Brain pericyte (primary cell): ENCODE measurements around the gene RPL29.

Experiments used
- DNase-seq: peaks from one replicate; pipeline ENCODE4 v3.0.0-alpha.2; 2012; ENCODE audit warnings: low read depth, low spot score

RPL29 gene

GRCh38 chr3:51983578-51984268 lies 12.0 kb downstream of the RPL29 start:
- no peak for DNase-seq

GRCh38 chr3:51982838-51983577 lies 12.7 kb downstream of the RPL29 start, which contains the start of gene ACY1:
TSS of gene ACY1 (plus strand) at chr3:51983535. CDS start at chr3:51984065, 530 bp downstream.
- peak; percentile 62 for DNase-seq

GRCh38 chr3:51982352-51982837 lies 13.3 kb downstream of the RPL29 start:
- no peak for DNase-seq

GRCh38 chr3:51980253-51980652 lies 15.4 kb downstream of the RPL29 start:
- no peak for DNase-seq

GRCh38 chr3:51978143-51978502 lies 17.6 kb downstream of the RPL29 start:
- DNase-seq: no peak

- DNase-seq: no peak
Observed at GRCh38 chr3:51977446-51978142, 18.1 kb downstream of the RPL29 start.

GRCh38 chr3:51975852-51976549 lies 19.7 kb downstream of the RPL29 start:
- DNase-seq: no peak

GRCh38 chr3:51974963-51975851 lies 20.5 kb downstream of the RPL29 start, which contains the start of gene ABHD14A:
TSS of gene ABHD14A (plus strand) at chr3:51975064. CDS start at chr3:51975136, 72 bp downstream.
- no peak for DNase-seq

GRCh38 chr3:51974277-51974962 lies 21.3 kb downstream of the RPL29 start:
- DNase-seq: no peak

- DNase-seq: no peak
Observed at GRCh38 chr3:51971350-51971749, 24.3 kb downstream of the RPL29 start.

GRCh38 chr3:51970606-51971300 lies 24.9 kb downstream of the RPL29 start:
- no peak for DNase-seq

- no peak for DNase-seq
Observed at GRCh38 chr3:51969841-51970240, 25.9 kb downstream of the RPL29 start.

GRCh38 chr3:51968883-51969678 lies 26.6 kb downstream of the RPL29 start:
- no peak for DNase-seq

GRCh38 chr3:51968170-51968775 lies 27.4 kb downstream of the RPL29 start:
- no peak for DNase-seq

- no peak for DNase-seq
Observed at GRCh38 chr3:51967384-51968169, 28.1 kb downstream of the RPL29 start, which contains the start of gene PCBP4. TSS of gene PCBP4 (minus strand) at chr3:51967454. CDS start at chr3:51961240, 6,214 bp downstream.

GRCh38 chr3:51966922-51967383 lies 28.7 kb downstream of the RPL29 start:
- no peak for DNase-seq

- DNase-seq: no peak
Observed at GRCh38 chr3:51966486-51966885, 29.2 kb downstream of the RPL29 start.
